ENCODE measurements around the gene GALNTL6.

DNA sequence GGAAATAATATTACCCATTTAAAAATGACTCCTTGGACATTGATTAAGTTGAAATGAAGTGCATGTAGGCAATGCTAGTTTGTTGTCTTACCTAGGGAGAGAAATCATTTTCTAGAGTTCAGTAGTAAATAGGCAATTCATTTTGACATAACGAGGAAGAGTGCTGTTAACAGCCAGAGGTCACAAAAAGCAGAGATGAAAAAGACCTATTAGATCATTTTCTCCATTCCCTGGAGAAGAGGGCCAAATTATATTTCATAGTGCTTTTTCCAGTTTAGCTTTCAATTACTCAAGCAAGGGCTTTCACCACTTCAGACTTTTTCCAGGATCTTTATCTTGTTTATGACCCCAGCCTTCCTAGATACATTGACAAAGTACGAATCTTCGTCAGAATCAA, 981.1 kb downstream of the GALNTL6 start:
- no peak for TF ChIP-seq CTCF (IDR thresholded peaks at IDR 0.05)
- no peak for TF ChIP-seq POLR2A (IDR thresholded peaks at IDR 0.05)

Data from lower leg skin (tissue), 3 donors.